Measurements from ENCODE around the gene CLIP2.

The CLIP2 gene

GRCh38 chr7:74454925-74455288, 165.7 kb downstream of the CLIP2 start:
- TF ChIP-seq CTCF (IDR thresholded peaks at IDR 0.05) = no peak

- no peak for TF ChIP-seq CTCF (IDR thresholded peaks at IDR 0.05)
These were observed 166.1 kb downstream of the CLIP2 start for GRCh38 chr7:74455291-74455804.

Measured in LNCAP (cell line).